ENCODE measurements around the gene ATRNL1. TPM values are rescaled to one million over a fixed set of nuclear protein-coding genes. Genes with fewer than 3 reads are reported as not detected.

Gene ATRNL1
- total and polyA plus RNA-seq, 5 donors = 0.75 to 2.2 (median 2.0) TPM

- no peaks in the 10 kb centered on the region for H3K27me3 ChIP-seq (ENCODE audit: control insufficient read depth, insufficient read depth)
- H3K4me3 ChIP-seq (ENCODE audit: low read length) = no peak overlapping the region
- intact Hi-C loops (cut with DNase I) = no loop called here
- DNase-seq (no peak), ATAC-seq (no peak)
- H3K27ac ChIP-seq (ENCODE audit: low read length) = no peak overlapping the region
- WGBS = 73% methylated on average over 5 of the region's 5 CpGs
- H3K4me1 ChIP-seq (ENCODE audit: control insufficient read depth, insufficient read depth, low read length) = no peaks in the 10 kb centered on the region
- H3K9me3 ChIP-seq (ENCODE audit: control insufficient read depth, low read length) = no peaks in the 10 kb centered on the region
These were observed 809.4 kb downstream of the ATRNL1 start for GRCh38 chr10:115902596-115902995.

GRCh38 chr10:115903207-115903606 is 810.0 kb downstream of the ATRNL1 start:
- Histone ChIP-seq H3K4me3 (ENCODE audit: low read length) (no peak overlapping the region), H3K27ac (ENCODE audit: low read length) (no peak overlapping the region), H3K4me1 (ENCODE audit: control insufficient read depth, insufficient read depth, low read length) (no peaks in the 10 kb centered on the region), H3K27me3 (ENCODE audit: control insufficient read depth, insufficient read depth) (no peaks in the 10 kb centered on the region), H3K9me3 (ENCODE audit: control insufficient read depth, low read length) (no peaks in the 10 kb centered on the region)
- DNase-seq = no peak
- intact Hi-C loops (cut with DNase I) = no loop called here
- WGBS = 63% methylated on average over 1 of the region's 1 CpG
- ATAC-seq = no peak

- WGBS = 85% methylated on average over 3 of the region's 3 CpGs
- Histone ChIP-seq H3K9me3 (ENCODE audit: control insufficient read depth, low read length) (no peaks in the 10 kb centered on the region), H3K27ac (ENCODE audit: low read length) (no peak overlapping the region)
These were observed 810.7 kb downstream of the ATRNL1 start for GRCh38 chr10:115903845-115904244.

GRCh38 chr10:115909037-115909436 is 815.9 kb downstream of the ATRNL1 start:
- H3K4me3 ChIP-seq (ENCODE audit: low read length) = no peak overlapping the region
- 89% methylated on average over 5 of the region's 5 CpGs for WGBS
- H3K27ac ChIP-seq (ENCODE audit: low read length) = no peak overlapping the region
- DNase-seq (no peak), ATAC-seq (no peak)
- intact Hi-C loops (cut with DNase I) = no loop called here
- no peaks in the 10 kb centered on the region for H3K4me1 ChIP-seq (ENCODE audit: control insufficient read depth, insufficient read depth, low read length)
- H3K27me3 ChIP-seq (ENCODE audit: control insufficient read depth, insufficient read depth) = no peaks in the 10 kb centered on the region
- H3K9me3 ChIP-seq (ENCODE audit: control insufficient read depth, low read length) = no peaks in the 10 kb centered on the region

More at GRCh38 chr10:115903845-115904244, 810.7 kb downstream of the ATRNL1 start:
- Histone ChIP-seq H3K4me3 (ENCODE audit: low read length) (no peak overlapping the region), H3K4me1 (ENCODE audit: control insufficient read depth, insufficient read depth, low read length) (no peaks in the 10 kb centered on the region), H3K27me3 (ENCODE audit: control insufficient read depth, insufficient read depth) (no peaks in the 10 kb centered on the region)
- DNase-seq = no peak
- no peak for ATAC-seq
- intact Hi-C loops (cut with DNase I) = no loop called here

GRCh38 chr10:115909962-115910731 is 817.0 kb downstream of the ATRNL1 start:
- WGBS = 78% methylated on average over 4 of the region's 4 CpGs
- H3K4me1 ChIP-seq (ENCODE audit: control insufficient read depth, insufficient read depth, low read length) = no peaks in the 10 kb centered on the region
- H3K27ac ChIP-seq (ENCODE audit: low read length) = no peak overlapping the region
- intact Hi-C loops (cut with DNase I) = no loop called here
- ATAC-seq = no peak
- no peaks in the 10 kb centered on the region for H3K9me3 ChIP-seq (ENCODE audit: control insufficient read depth, low read length)
- no peaks in the 10 kb centered on the region for H3K27me3 ChIP-seq (ENCODE audit: control insufficient read depth, insufficient read depth)
- no peak for DNase-seq
- H3K4me3 ChIP-seq (ENCODE audit: low read length) = no peak overlapping the region

GRCh38 chr10:115914475-115914874 is 821.3 kb downstream of the ATRNL1 start:
- ATAC-seq (no peak), DNase-seq (no peak)
- no peaks in the 10 kb centered on the region for H3K27me3 ChIP-seq (ENCODE audit: control insufficient read depth, insufficient read depth)
- intact Hi-C loops (cut with DNase I) = no loop called here
- no peak overlapping the region for H3K27ac ChIP-seq (ENCODE audit: low read length)
- H3K9me3 ChIP-seq (ENCODE audit: control insufficient read depth, low read length) = no peaks in the 10 kb centered on the region
- no peak overlapping the region for H3K4me3 ChIP-seq (ENCODE audit: low read length)
- H3K4me1 ChIP-seq (ENCODE audit: control insufficient read depth, insufficient read depth, low read length) = no peaks in the 10 kb centered on the region
- 90% methylated on average over 3 of the region's 3 CpGs for WGBS

- ATAC-seq = no peak
- no peaks in the 10 kb centered on the region for H3K4me1 ChIP-seq (ENCODE audit: control insufficient read depth, insufficient read depth, low read length)
- intact Hi-C loops (cut with DNase I) = no loop called here
- H3K4me3 ChIP-seq (ENCODE audit: low read length) = no peak overlapping the region
- no peaks in the 10 kb centered on the region for H3K9me3 ChIP-seq (ENCODE audit: control insufficient read depth, low read length)
- H3K27ac ChIP-seq (ENCODE audit: low read length) = no peak overlapping the region
- WGBS = 82% methylated on average over 1 of the region's 1 CpG
- no peaks in the 10 kb centered on the region for H3K27me3 ChIP-seq (ENCODE audit: control insufficient read depth, insufficient read depth)
- no peak for DNase-seq
These were observed 822.3 kb downstream of the ATRNL1 start for GRCh38 chr10:115915429-115915828.

- Histone ChIP-seq H3K4me3 (ENCODE audit: low read length) (no peak overlapping the region), H3K27ac (ENCODE audit: low read length) (no peak overlapping the region), H3K27me3 (ENCODE audit: control insufficient read depth, insufficient read depth) (no peaks in the 10 kb centered on the region), H3K9me3 (ENCODE audit: control insufficient read depth, low read length) (no peaks in the 10 kb centered on the region), H3K4me1 (ENCODE audit: control insufficient read depth, insufficient read depth, low read length) (no peaks in the 10 kb centered on the region)
- 82% methylated on average over 2 of the region's 2 CpGs for WGBS
- intact Hi-C loops (cut with DNase I) = no loop called here
- DNase-seq (no peak), ATAC-seq (no peak)
These were observed 825.6 kb downstream of the ATRNL1 start for GRCh38 chr10:115918812-115919211.

GRCh38 chr10:115921795-115922194 is 828.6 kb downstream of the ATRNL1 start:
- ATAC-seq = no peak
- H3K4me1 ChIP-seq (ENCODE audit: control insufficient read depth, insufficient read depth, low read length) = no peaks in the 10 kb centered on the region
- no peak overlapping the region for H3K4me3 ChIP-seq (ENCODE audit: low read length)
- no peak overlapping the region for H3K27ac ChIP-seq (ENCODE audit: low read length)
- H3K9me3 ChIP-seq (ENCODE audit: control insufficient read depth, low read length) = no peaks in the 10 kb centered on the region
- H3K27me3 ChIP-seq (ENCODE audit: control insufficient read depth, insufficient read depth) = no peaks in the 10 kb centered on the region
- 82% methylated on average over 4 of the region's 4 CpGs for WGBS
- no peak for DNase-seq
- intact Hi-C loops (cut with DNase I) = no loop called here

- Histone ChIP-seq H3K9me3 (ENCODE audit: control insufficient read depth, low read length) (no peaks in the 10 kb centered on the region), H3K27ac (ENCODE audit: low read length) (no peak overlapping the region), H3K4me3 (ENCODE audit: low read length) (no peak overlapping the region), H3K27me3 (ENCODE audit: control insufficient read depth, insufficient read depth) (no peaks in the 10 kb centered on the region), H3K4me1 (ENCODE audit: control insufficient read depth, insufficient read depth, low read length) (no peaks in the 10 kb centered on the region)
- intact Hi-C loops (cut with DNase I) = no loop called here
- no peak for DNase-seq
- WGBS = 99% methylated on average over 2 of the region's 2 CpGs
- ATAC-seq = no peak
These were observed 838.1 kb downstream of the ATRNL1 start for GRCh38 chr10:115931309-115931708.

- no peaks in the 10 kb centered on the region for H3K27me3 ChIP-seq (ENCODE audit: control insufficient read depth, insufficient read depth)
- WGBS = 80% methylated on average over 2 of the region's 2 CpGs
- no peak for ATAC-seq
- H3K4me1 ChIP-seq (ENCODE audit: control insufficient read depth, insufficient read depth, low read length) = no peaks in the 10 kb centered on the region
- intact Hi-C loops (cut with DNase I) = no loop called here
- H3K4me3 ChIP-seq (ENCODE audit: low read length) = no peak overlapping the region
- no peak for DNase-seq
- H3K27ac ChIP-seq (ENCODE audit: low read length) = no peak overlapping the region
- H3K9me3 ChIP-seq (ENCODE audit: control insufficient read depth, low read length) = no peaks in the 10 kb centered on the region
These were observed 838.9 kb downstream of the ATRNL1 start for GRCh38 chr10:115932099-115932498.

GRCh38 chr10:115933098-115933497 is 839.9 kb downstream of the ATRNL1 start:
- DNase-seq (no peak), ATAC-seq (no peak)
- Histone ChIP-seq H3K27me3 (ENCODE audit: control insufficient read depth, insufficient read depth) (no peaks in the 10 kb centered on the region), H3K9me3 (ENCODE audit: control insufficient read depth, low read length) (no peaks in the 10 kb centered on the region), H3K27ac (ENCODE audit: low read length) (no peak overlapping the region), H3K4me1 (ENCODE audit: control insufficient read depth, insufficient read depth, low read length) (no peaks in the 10 kb centered on the region), H3K4me3 (ENCODE audit: low read length) (no peak overlapping the region)
- intact Hi-C loops (cut with DNase I) = no loop called here
- 87% methylated on average over 2 of the region's 2 CpGs for WGBS

Measured in right cardiac atrium (tissue), 5 donors.